K562 (cell line): Measurements from ENCODE around the gene MYBPH. TPM values are rescaled to one million over a fixed set of nuclear protein-coding genes. Genes with fewer than 3 reads are reported as not detected.
A peak's percentile ranks its signal among the peaks of the same experiment; 100 is the strongest.

Experiments
- ATAC-seq: fragments of 200-7000 bp; cut with Tn5 transposase; 3 replicates; pipeline ENCODE4 v1.9.1; 2020; ENCODE audit warnings: moderate library complexity
- BruUV-seq: library from RNA; stranded (reverse); fragments of 400-500 nt; replicated peaks from 2 replicates; lab custom pipeline; 2021; lab: Mats Ljungman, UMichigan
- CTCF ChIA-PET: fragments of 300-600 bp; formaldehyde crosslinking; extraction: SDS; loops from one replicate; lab custom pipeline; 2021; ENCODE audit warnings: low intra/inter-chr PET ratio; lab: Yijun Ruan, JAX
- POLR2A ChIA-PET: fragments of 300-600, 350-650 bp; sonication (Branson Sonifier 250); formaldehyde crosslinking; extraction: SDS; loops from one replicate; lab custom pipeline; 2021; ENCODE audit warnings: antibody characterized with exemption, inconsistent platforms; lab: Yijun Ruan, JAX
- DNase-seq, 4 experiments: peaks; one replicate each; pipeline versions ENCODE4 v3.0.0 to v3.0.0-alpha.2; 2011 to 2018; ENCODE audit warnings: low spot score in 3 of 4, mixed read lengths in 3 of 4; ENCODE audit errors: extremely low read depth in 1 of 4
- FAIRE-seq: peaks from 2 replicates; lab custom pipeline; 2011; peaks lifted over from hg19 to GRCh38; lab: Jason Lieb, UNC
- H2AFZ ChIP-seq: 2 replicates; pipeline ENCODE4 v1.6.0; 2011; ENCODE audit warnings: low read depth, low read length, control low read depth, inconsistent platforms
- H3K27ac ChIP-seq: fragments of 200-600 bp; 3 replicates; pipeline ENCODE4 v1.8.0; 2011; ENCODE audit warnings: low read depth, mild to moderate bottlenecking, control low read depth, inconsistent platforms, low read length, moderate library complexity, mixed read lengths; ENCODE audit errors: extremely low read depth
- H3K27me3 ChIP-seq, 2 experiments: fragments of 300-600 bp in 1 of 2; 2 replicates in 1 of 2; 3 replicates in 1 of 2; pipeline versions ENCODE4 v1.6.0 to v1.8.0; 2011; ENCODE audit warnings: inconsistent platforms in 2 of 2, low read length in 2 of 2, mild to moderate bottlenecking in 1 of 2, mixed read lengths in 1 of 2, moderate library complexity in 1 of 2; ENCODE audit not compliant: control insufficient read depth in 2 of 2, insufficient read depth in 2 of 2
- H3K36me3 ChIP-seq: fragments of 300-600 bp; 3 replicates; pipeline ENCODE4 v1.8.0; 2011; ENCODE audit warnings: mild to moderate bottlenecking, low read length, inconsistent platforms; ENCODE audit not compliant: control insufficient read depth, insufficient read depth
- H3K4me1 ChIP-seq, 2 experiments: fragments of 200-600 bp in 1 of 2; replicated peaks in 1 of 2; 2 replicates in 1 of 2; 3 replicates in 1 of 2; pipeline versions ENCODE4 v1.5.1 to v1.8.0; 2011; ENCODE audit warnings: inconsistent platforms in 2 of 2, low read length in 2 of 2, mild to moderate bottlenecking in 1 of 2, mixed read lengths in 1 of 2, moderate library complexity in 1 of 2; ENCODE audit not compliant: control insufficient read depth in 2 of 2, insufficient read depth in 2 of 2
- H3K4me2 ChIP-seq: 2 replicates; pipeline ENCODE4 v1.6.1; 2011; ENCODE audit warnings: low read length, control low read depth, inconsistent platforms, mixed read lengths; ENCODE audit not compliant: insufficient read depth
- H3K4me3 ChIP-seq: fragments of 200-600 bp; sonication (generic), shearing (Covaris generic); 2 replicates; pipeline ENCODE4 v1.5.1; 2016; ENCODE audit warnings: control low read depth, inconsistent platforms
- H3K79me2 ChIP-seq: fragments of 200-600 bp; 3 replicates; pipeline ENCODE4 v1.8.0; 2011; ENCODE audit warnings: low read length, inconsistent platforms; ENCODE audit not compliant: control insufficient read depth, insufficient read depth
- H3K9ac ChIP-seq, 2 experiments: 2 replicates each; pipeline versions ENCODE4 v1.6.0 to v1.6.1; 2011; ENCODE audit warnings: low read depth in 2 of 2, low read length in 2 of 2, control low read depth in 1 of 2, inconsistent platforms in 1 of 2, mild to moderate bottlenecking in 1 of 2, mixed read lengths in 1 of 2; ENCODE audit not compliant: insufficient read depth in 1 of 2
- H3K9me1 ChIP-seq: one replicate; pipeline ENCODE4 v1.6.0; 2011; ENCODE audit warnings: inconsistent platforms, mild to moderate bottlenecking, low read length, moderate library complexity; ENCODE audit not compliant: control insufficient read depth, insufficient read depth
- H3K9me3 ChIP-seq: replicated peaks from 2 replicates; pipeline ENCODE4 v1.5.1; 2011; ENCODE audit warnings: low read depth, low read length, inconsistent platforms; ENCODE audit not compliant: control insufficient read depth, insufficient read depth
- H4K20me1 ChIP-seq: replicated peaks from 2 replicates; pipeline ENCODE4 v1.6.1; 2011; ENCODE audit warnings: low read length, inconsistent platforms, mixed read lengths; ENCODE audit not compliant: control insufficient read depth, insufficient read depth
- CBX3 ChIP-seq, 2 experiments: IDR thresholded peaks; 1 replicate in 1 of 2; 2 replicates in 1 of 2; pipeline ENCODE4 v1.6.1; 2012; ENCODE audit warnings: inconsistent platforms in 2 of 2, low read length in 2 of 2, borderline replicate concordance in 1 of 2, control low read depth in 1 of 2
- CBX5 ChIP-seq: IDR thresholded peaks from 2 replicates; pipeline ENCODE4 v1.6.1; 2014; ENCODE audit warnings: low read depth, borderline replicate concordance
- CTCF ChIP-seq, 3 experiments: IDR thresholded peaks in 2 of 3; conservative IDR thresholded peaks in 1 of 3; 2 replicates each; pipeline ENCODE4 v1.5.1; 2011 to 2012; ENCODE audit warnings: low read length in 3 of 3, mild to moderate bottlenecking in 3 of 3, control low read depth in 2 of 3, improper control_type of control experiment in 1 of 3, inconsistent platforms in 1 of 3, low read depth in 1 of 3, mixed read lengths in 1 of 3, moderate library complexity in 1 of 3; ENCODE audit not compliant: insufficient read depth in 2 of 3
- NFE2 ChIP-seq: IDR thresholded peaks from 2 replicates; pipeline ENCODE4 v1.6.1; 2014; ENCODE audit warnings: antibody characterized with exemption, low read depth
- TCF7 ChIP-seq: sonication (generic); IDR thresholded peaks from 2 replicates; pipeline ENCODE4 v1.6.1; 2016; ENCODE audit warnings: antibody characterized with exemption, borderline replicate concordance
- TEAD1 ChIP-seq, 2 experiments: fragments of 450-650 bp in 1 of 2; sonication (generic) in 1 of 2; formaldehyde crosslinking; IDR thresholded peaks; 2 replicates each; pipeline versions ENCODE4 v1.4.0 to v1.8.0; 2020 to 2022; ENCODE audit warnings: mild to moderate bottlenecking in 2 of 2, missing genetic modification reagents in 1 of 2
- TFAP4 ChIP-seq: sonication (generic); formaldehyde crosslinking; IDR thresholded peaks from 2 replicates; pipeline ENCODE4 v1.8.0; 2022; ENCODE audit warnings: missing genetic modification reagents, mild to moderate bottlenecking, moderate library complexity, borderline replicate concordance
- ZBTB7A ChIP-seq: IDR thresholded peaks from 2 replicates; pipeline ENCODE4 v1.6.1; 2011; ENCODE audit warnings: low read depth, mild to moderate bottlenecking, low read length, moderate library complexity, borderline replicate concordance; ENCODE audit not compliant: control insufficient read depth
- ZNF316 ChIP-seq: fragments of 450-650 bp; IDR thresholded peaks from 2 replicates; pipeline ENCODE4 v1.6.1; 2016
- ZNF398 ChIP-seq: fragments of 250-450 bp; sonication (Bioruptor Pico); IDR thresholded peaks from 2 replicates; pipeline ENCODE4 v1.8.0; 2021; ENCODE audit warnings: moderate library complexity, mild to moderate bottlenecking, inconsistent platforms
- WGBS: fragments of 100-300 bp; shearing (Covaris generic); methylation state at CpG from one replicate; pipeline ENCODE4 v1.1.6; 2016; ENCODE audit warnings: low coverage, mixed read lengths; ENCODE audit not compliant: insufficient coverage; ENCODE audit errors: missing lambda C conversion rate; 5-methylcytosine and 5-hydroxymethylcytosine counted together
- in situ Hi-C: fragments of 300-500 bp; cut with MboI; formaldehyde crosslinking; loops from 4 replicates; pipeline ENCODE4 v1.15.0; 2018; ENCODE audit warnings: inconsistent platforms, mixed read lengths
- intact Hi-C: fragments of 100-400 bp; cut with micrococcal nuclease; formaldehyde crosslinking; loops from 2 replicates; pipeline ENCODE4 v1.14.2; 2022
- polyA plus RNA-seq, 8 experiments: library from polyadenylated mRNA; depleted of rRNA in 4 of 8; stranded (reverse) in 5 of 8; unstranded in 3 of 8; fragments of >200 nt; fragmentation: Nextera tagmentation in 2 of 8; fragmentation: Illumina TruSeq in 1 of 8; extraction: Ambion mirVana in 2 of 8; extraction: Trizol in 1 of 8; gene quantifications; 2 replicates each; pipeline versions ENCODE4 v1.2.1 to v1.2.3, GENCODE V29; 2011 to 2014; ENCODE audit warnings: inconsistent platforms in 1 of 8, missing spikeins in 1 of 8
- total RNA-seq, 7 experiments: library from RNA; depleted of rRNA in 6 of 7; stranded (reverse); fragments of >200 nt in 6 of 7; fragmentation: Illumina TruSeq in 2 of 7; extraction: Trizol in 2 of 7; gene quantifications; 2 replicates each; pipeline versions ENCODE4 v1.2.1 to v1.2.3, GENCODE V29; 2011 to 2021; ENCODE audit warnings: low replicate concordance in 1 of 7

The MYBPH gene
- total and polyA plus RNA-seq, 9 of the 15 experiments (the other 6 are each of a cell fraction or from before 2014, with no cell fraction given) = 0.13 TPM; not detected in 8

DNA sequence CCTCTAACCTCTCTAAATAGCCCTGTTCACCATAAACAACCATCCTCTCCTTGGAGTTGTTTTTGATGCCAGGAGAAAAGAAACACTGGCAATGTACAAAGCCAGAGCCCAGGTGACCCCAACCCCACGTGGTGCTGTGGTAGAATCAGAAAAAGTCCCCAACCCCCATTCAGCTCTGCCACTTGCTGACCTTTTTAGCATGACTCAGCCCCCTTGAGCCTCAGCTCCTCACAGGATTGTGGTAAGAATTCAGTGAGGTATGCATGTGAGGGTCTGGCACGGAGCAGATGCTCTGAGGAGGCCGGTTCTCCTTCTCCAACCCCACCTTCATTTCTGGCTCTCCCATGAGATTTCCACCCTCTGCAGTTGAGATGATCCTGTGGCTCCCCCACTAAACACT is 22.0 kb upstream of the MYBPH start:
- FAIRE-seq (no peak), ATAC-seq (no peak), DNase-seq (no peak)
- Histone ChIP-seq H3K36me3 (no peaks in the 10 kb centered on the region), H3K9ac (no peak overlapping the region), H2AFZ (no peak overlapping the region), H3K79me2 (no peaks in the 10 kb centered on the region), H3K4me2 (no peak overlapping the region), H3K4me3 (no peak overlapping the region), H3K9me1 (no peaks in the 10 kb centered on the region), H4K20me1 (no peaks in the 10 kb centered on the region; the same call in 1 of the 2 replicates), H3K27ac (no peak overlapping the region), H3K9me3 (no peaks in the 10 kb centered on the region), H3K27me3 (peaks cover 23 to 36% of the 10 kb centered on the region in 2 experiments; a peak in 4 of 5 replicates), H3K4me1 (no peaks in the 10 kb centered on the region)
- POLR2A ChIA-PET = no interaction called here
- in situ Hi-C loops = no loop called here
- BruUV-seq = no TSS peak
- WGBS = 0% methylated on average over 3 of the region's 3 CpGs
- CTCF ChIA-PET = no interaction called here
- intact Hi-C loops = no loop called here
- no peak for TF ChIP-seq ZNF398
- no peak for TF ChIP-seq TCF7

DNA sequence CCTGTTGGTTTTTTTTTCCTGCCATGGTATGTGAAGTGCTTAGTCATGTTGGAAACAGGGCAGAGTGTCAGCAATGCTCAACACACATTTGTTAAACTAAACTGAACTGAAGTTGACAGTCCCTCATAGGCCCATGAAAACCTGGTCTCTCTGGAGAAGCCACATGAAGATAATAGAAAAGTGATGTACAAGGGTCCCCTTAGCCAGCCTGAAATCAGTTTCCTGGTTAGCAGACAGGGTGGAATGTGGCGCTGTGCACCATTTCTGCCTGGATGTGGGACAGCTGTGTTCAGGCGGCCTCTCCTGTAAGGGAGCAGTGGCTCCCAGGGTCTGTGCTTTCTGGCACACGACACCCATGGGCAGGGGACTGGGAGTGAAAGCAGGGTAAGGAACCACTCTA is 20.7 kb upstream of the MYBPH start:
- H3K36me3 ChIP-seq = no peaks in the 10 kb centered on the region
- peak; percentile 42 for FAIRE-seq
- no peak overlapping the region for H3K4me3 ChIP-seq
- BruUV-seq = no TSS peak
- no peaks in the 10 kb centered on the region; the same call in 1 of the 2 replicates for H4K20me1 ChIP-seq
- DNase-seq = peak; percentile 22 to 70 (median 49)
- no peak overlapping the region for H3K9ac ChIP-seq
- H2AFZ ChIP-seq = no peak overlapping the region; the same call in 1 of the 2 replicates
- in situ Hi-C loops (no loop called here), intact Hi-C loops (no loop called here)
- CTCF ChIA-PET = no interaction called here
- POLR2A ChIA-PET = interaction anchor here (0.7 to 1.0 kb wide), 5 partner anchors 15 to 484 kb away, joined by 3 to 4 read pairs (median 3); no protein-coding TSS in a partner anchor
- no peak overlapping the region for H3K27ac ChIP-seq
- no peaks in the 10 kb centered on the region for H3K9me1 ChIP-seq
- H3K9me3 ChIP-seq = no peaks in the 10 kb centered on the region
- 2% methylated on average over 3 of the region's 3 CpGs for WGBS
- ATAC-seq = peak; percentile 86
- H3K4me1 ChIP-seq = no peaks in the 10 kb centered on the region
- H3K4me2 ChIP-seq = no peak overlapping the region
- H3K79me2 ChIP-seq = no peaks in the 10 kb centered on the region
- peaks cover 15 to 30% of the 10 kb centered on the region in 2 experiments; a peak in 4 of 5 replicates for H3K27me3 ChIP-seq
- TF ChIP-seq CBX5 (0 out of 2 replicates have a peak, but pooled peaks have one; percentile 20), CBX3 (IDR thresholded peaks at IDR 0.05; ENCODE audit: borderline replicate concordance in 1 of 2, low read length in 2 of 2) (0 out of 3 replicates have a peak, but pooled peaks of 1 of the 2 experiments have one; percentile 50), TEAD1 (CRISPR knock-in tag; IDR thresholded peaks at IDR 0.05) (peak in 1 of 2 experiments; percentile 96; a peak in 2 of 4 replicates), ZNF316 (peak; percentile 36; the same call in 1 of the 2 replicates), TFAP4 (CRISPR knock-in tag) (0 out of 2 replicates have a peak, but pooled peaks have one; percentile 27), NFE2 (0 out of 2 replicates have a peak, but pooled peaks have one; percentile 29), ZBTB7A (no peak), CTCF (IDR thresholded peaks at IDR 0.05 in 2 of 3, conservative IDR thresholded peaks at IDR 0.05 in 1 of 3; ENCODE audit: insufficient read depth in 2 of 3, low read depth in 1 of 3, low read length in 3 of 3) (peak; percentile 20 to 55 (median 45); a peak in 5 of 6 replicates)
